Neural progenitor cell (in vitro differentiated cells): ENCODE measurements around the gene POLN. TPM values are rescaled to one million over a fixed set of nuclear protein-coding genes. Genes with fewer than 3 reads are reported as not detected.

Source experiments
- DNase-seq: peaks from one replicate; pipeline ENCODE4 v3.0.0-alpha.2; 2016; ENCODE audit warnings: low spot score
- H2AFZ ChIP-seq: fragments of 200-600 bp; sonication (generic); replicated peaks from 2 replicates; pipeline ENCODE4 v1.6.1; 2016; ENCODE audit warnings: antibody characterized with exemption
- H3F3A ChIP-seq: fragments of 200-600 bp; sonication (generic); 2 replicates; pipeline ENCODE4 v1.6.1; 2016; ENCODE audit warnings: antibody characterized with exemption, low read depth
- H3K27ac ChIP-seq: fragments of 200-600 bp; sonication (generic); 2 replicates; pipeline ENCODE4 v1.5.1; 2016; ENCODE audit warnings: mild to moderate bottlenecking
- H3K27me3 ChIP-seq: fragments of 200-600 bp; sonication (generic); 2 replicates; pipeline ENCODE4 v1.6.1; 2016; ENCODE audit warnings: mild to moderate bottlenecking, moderate library complexity
- H3K36me3 ChIP-seq: fragments of 200-600 bp; sonication (generic); 2 replicates; pipeline ENCODE4 v1.5.1; 2016
- H3K4me1 ChIP-seq: fragments of 200-600 bp; sonication (generic); 2 replicates; pipeline ENCODE4 v1.6.1; 2016; ENCODE audit warnings: mixed run types
- H3K4me2 ChIP-seq: fragments of 200-600 bp; sonication (generic); 2 replicates; pipeline ENCODE4 v1.6.1; 2016
- H3K4me3 ChIP-seq: fragments of 200-600 bp; sonication (generic); 2 replicates; pipeline ENCODE4 v1.5.1; 2016
- H3K79me2 ChIP-seq: fragments of 200-600 bp; sonication (generic); 2 replicates; pipeline ENCODE4 v1.6.1; 2016; ENCODE audit warnings: low read depth
- H3K9ac ChIP-seq: fragments of 200-600 bp; sonication (generic); 2 replicates; pipeline ENCODE4 v1.6.1; 2016
- H3K9me3 ChIP-seq: fragments of 200-600 bp; sonication (generic); 2 replicates; pipeline ENCODE4 v1.5.1; 2016; ENCODE audit warnings: low read depth
- H4K20me1 ChIP-seq: fragments of 200-600 bp; sonication (generic); 2 replicates; pipeline ENCODE4 v1.6.1; 2016; ENCODE audit warnings: low read depth
- H3K27ac Mint-ChIP-seq: 3 replicates; pipeline ENCODE4 v1.8.0; 2021; ENCODE audit warnings: mixed read lengths
- H3K27me3 Mint-ChIP-seq: 2 replicates; pipeline ENCODE4 v1.8.0; 2022; ENCODE audit warnings: low read depth, mild to moderate bottlenecking, inconsistent platforms, moderate library complexity, mixed read lengths; ENCODE audit not compliant: insufficient read depth
- H3K36me3 Mint-ChIP-seq: 3 replicates; pipeline ENCODE4 v1.8.0; 2021; ENCODE audit warnings: mixed read lengths
- H3K4me1 Mint-ChIP-seq: 3 replicates; pipeline ENCODE4 v1.8.0; 2021; ENCODE audit warnings: mixed read lengths
- H3K4me3 Mint-ChIP-seq: 3 replicates; pipeline ENCODE4 v1.8.0; 2021; ENCODE audit warnings: mild to moderate bottlenecking, moderate library complexity, mixed read lengths
- H3K9me3 Mint-ChIP-seq: 3 replicates; pipeline ENCODE4 v1.8.0; 2020; ENCODE audit warnings: mixed read lengths
- EZH2 ChIP-seq: fragments of 200-600 bp; sonication (generic); IDR thresholded peaks from 2 replicates; pipeline ENCODE4 v1.6.1; 2017; ENCODE audit warnings: antibody characterized with exemption, mild to moderate bottlenecking, moderate library complexity
- EZH2phosphoT487 ChIP-seq: fragments of 200-600 bp; sonication (generic); IDR thresholded peaks from 2 replicates; pipeline ENCODE4 v1.6.1; 2017; ENCODE audit warnings: antibody characterized with exemption
- total RNA-seq: library from RNA; depleted of rRNA; stranded (reverse); fragments of >200 nt; gene quantifications from 2 replicates; pipeline ENCODE4 v1.2.3, GENCODE V29; 2015; ENCODE audit warnings: low replicate concordance
- TF ChIP-seq, protein P1 (sequence below): fragments of 200-600 bp; sonication (generic); IDR thresholded peaks from 2 replicates; pipeline ENCODE4 v1.5.1; 2017; ENCODE audit warnings: antibody characterized with exemption, mild to moderate bottlenecking

POLN gene
- total RNA-seq, 1 donor from 2014 or later, result 1.7 TPM

DNA sequence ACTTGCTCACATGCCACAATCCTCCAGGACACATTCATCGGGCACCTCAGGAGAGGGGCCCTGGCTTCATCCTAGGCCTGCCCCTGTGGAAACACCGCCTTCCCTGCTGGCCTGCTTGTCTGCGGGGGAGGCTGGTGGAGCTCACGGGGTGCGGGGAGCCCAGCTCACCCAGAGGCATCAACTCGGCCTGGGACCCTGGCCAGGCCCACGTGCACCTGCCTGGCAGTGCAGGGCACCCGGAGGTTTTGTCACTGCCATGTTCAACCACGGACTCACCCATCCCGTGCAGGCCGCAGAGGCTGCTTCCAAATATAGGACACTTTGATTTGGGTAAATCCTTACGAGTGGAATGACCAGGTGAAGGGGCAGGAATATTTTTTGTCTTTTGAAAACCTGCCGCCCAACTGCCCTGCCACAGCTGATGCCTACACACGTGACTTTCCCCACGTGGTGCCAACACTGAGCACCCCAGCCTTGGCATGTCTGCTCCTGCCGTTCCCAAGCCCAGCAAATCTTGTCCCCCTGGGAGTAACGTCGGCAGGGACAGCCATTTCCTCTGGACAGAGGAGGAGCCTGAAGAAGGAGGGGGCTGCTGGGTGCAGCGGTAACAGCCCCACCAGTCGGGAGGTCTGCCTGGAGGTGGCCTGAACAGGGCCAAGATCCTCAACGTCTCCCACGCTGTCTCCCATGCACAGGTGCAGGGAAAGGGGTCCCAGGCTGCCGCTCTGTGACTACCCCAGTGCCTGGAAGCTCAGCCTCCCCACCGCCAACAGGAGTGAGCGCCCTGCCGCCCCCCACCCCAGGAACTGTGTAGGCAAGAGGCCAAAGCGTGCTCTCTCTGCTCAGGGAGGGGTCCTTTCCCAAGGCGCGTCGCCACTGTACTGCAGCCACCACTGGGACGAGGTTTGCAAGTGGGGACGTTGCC is 11.5 kb upstream of the POLN start:
- Mint-ChIP-seq H3K27ac (peak overlapping the region; percentile 84), H3K9me3 (no peaks in the 10 kb centered on the region), H3K4me1 (peaks cover 5% of the 10 kb centered on the region), H3K36me3 (peaks cover 13% of the 10 kb centered on the region), H3K27me3 (peaks cover 7% of the 10 kb centered on the region), H3K4me3 (no peak overlapping the region)
- DNase-seq, result no peak
- H3K27ac ChIP-seq, result no peak overlapping the region
- H3K9me3 ChIP-seq, result no peaks in the 10 kb centered on the region
- no peaks in the 10 kb centered on the region for H3F3A ChIP-seq
- no peaks in the 10 kb centered on the region for H3K79me2 ChIP-seq
- TF ChIP-seq EZH2phosphoT487 (no peak), EZH2 (no peak)
- TF ChIP-seq, protein P1, sequence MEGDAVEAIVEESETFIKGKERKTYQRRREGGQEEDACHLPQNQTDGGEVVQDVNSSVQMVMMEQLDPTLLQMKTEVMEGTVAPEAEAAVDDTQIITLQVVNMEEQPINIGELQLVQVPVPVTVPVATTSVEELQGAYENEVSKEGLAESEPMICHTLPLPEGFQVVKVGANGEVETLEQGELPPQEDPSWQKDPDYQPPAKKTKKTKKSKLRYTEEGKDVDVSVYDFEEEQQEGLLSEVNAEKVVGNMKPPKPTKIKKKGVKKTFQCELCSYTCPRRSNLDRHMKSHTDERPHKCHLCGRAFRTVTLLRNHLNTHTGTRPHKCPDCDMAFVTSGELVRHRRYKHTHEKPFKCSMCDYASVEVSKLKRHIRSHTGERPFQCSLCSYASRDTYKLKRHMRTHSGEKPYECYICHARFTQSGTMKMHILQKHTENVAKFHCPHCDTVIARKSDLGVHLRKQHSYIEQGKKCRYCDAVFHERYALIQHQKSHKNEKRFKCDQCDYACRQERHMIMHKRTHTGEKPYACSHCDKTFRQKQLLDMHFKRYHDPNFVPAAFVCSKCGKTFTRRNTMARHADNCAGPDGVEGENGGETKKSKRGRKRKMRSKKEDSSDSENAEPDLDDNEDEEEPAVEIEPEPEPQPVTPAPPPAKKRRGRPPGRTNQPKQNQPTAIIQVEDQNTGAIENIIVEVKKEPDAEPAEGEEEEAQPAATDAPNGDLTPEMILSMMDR, result no peak
- no peak overlapping the region for H2AFZ ChIP-seq
- H3K27me3 ChIP-seq, result no peaks in the 10 kb centered on the region
- no peak overlapping the region for H3K4me2 ChIP-seq
- peak overlapping the region; percentile 23 for H3K9ac ChIP-seq
- no peak overlapping the region for H3K4me3 ChIP-seq
- H4K20me1 ChIP-seq, result peaks cover 72% of the 10 kb centered on the region
- no peaks in the 10 kb centered on the region for H3K36me3 ChIP-seq
- no peaks in the 10 kb centered on the region for H3K4me1 ChIP-seq

DNA sequence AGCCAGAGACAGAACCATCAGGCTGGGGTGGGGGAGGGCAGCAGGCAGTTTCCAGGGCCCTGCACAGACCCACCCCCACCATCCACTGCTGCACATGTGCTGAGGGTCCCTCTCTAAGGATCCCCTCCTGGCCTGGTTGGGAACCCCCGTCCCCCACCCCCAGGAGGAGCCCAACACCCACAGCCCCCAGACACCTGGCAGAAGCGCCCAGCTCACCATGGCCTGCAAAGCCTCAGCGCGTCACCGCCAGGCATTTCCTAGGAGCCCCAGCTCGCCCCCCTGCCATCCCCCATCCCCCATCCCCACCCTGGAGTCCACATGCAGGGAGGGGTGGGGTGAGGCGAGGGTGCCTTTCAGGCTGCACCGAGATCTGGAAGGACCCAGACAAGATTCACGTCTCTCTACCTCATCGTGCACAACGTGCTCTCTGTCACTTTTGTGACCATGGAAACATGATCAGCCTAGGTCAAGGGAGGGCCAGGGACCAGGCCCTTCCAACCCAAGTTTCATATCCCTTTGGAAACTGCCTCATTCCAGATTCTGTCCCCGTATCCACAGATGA is 10.7 kb upstream of the POLN start:
- no peak overlapping the region for H3K27ac ChIP-seq
- H3K4me2 ChIP-seq, result no peak overlapping the region
- DNase-seq, result no peak
- no peaks in the 10 kb centered on the region for H3K4me1 ChIP-seq
- peaks cover 3% of the 10 kb centered on the region for H3K4me1 Mint-ChIP-seq
- no peak overlapping the region for H3K4me3 ChIP-seq
- no peaks in the 10 kb centered on the region for H3K79me2 ChIP-seq
- no peaks in the 10 kb centered on the region for H3K36me3 ChIP-seq
- no peaks in the 10 kb centered on the region for H3K9me3 Mint-ChIP-seq
- H3K9me3 ChIP-seq, result no peaks in the 10 kb centered on the region
- H3K27me3 ChIP-seq, result no peaks in the 10 kb centered on the region
- H3K9ac ChIP-seq, result peak overlapping the region; percentile 23
- peaks cover 7% of the 10 kb centered on the region for H3K27me3 Mint-ChIP-seq
- peak overlapping the region; percentile 84 for H3K27ac Mint-ChIP-seq
- TF ChIP-seq, protein P1, result no peak
- no peak for TF ChIP-seq EZH2
- no peak overlapping the region for H2AFZ ChIP-seq
- H3K4me3 Mint-ChIP-seq, result no peak overlapping the region
- H3K36me3 Mint-ChIP-seq, result peaks cover 13% of the 10 kb centered on the region
- H3F3A ChIP-seq, result no peaks in the 10 kb centered on the region
- H4K20me1 ChIP-seq, result peaks cover 63% of the 10 kb centered on the region

DNA sequence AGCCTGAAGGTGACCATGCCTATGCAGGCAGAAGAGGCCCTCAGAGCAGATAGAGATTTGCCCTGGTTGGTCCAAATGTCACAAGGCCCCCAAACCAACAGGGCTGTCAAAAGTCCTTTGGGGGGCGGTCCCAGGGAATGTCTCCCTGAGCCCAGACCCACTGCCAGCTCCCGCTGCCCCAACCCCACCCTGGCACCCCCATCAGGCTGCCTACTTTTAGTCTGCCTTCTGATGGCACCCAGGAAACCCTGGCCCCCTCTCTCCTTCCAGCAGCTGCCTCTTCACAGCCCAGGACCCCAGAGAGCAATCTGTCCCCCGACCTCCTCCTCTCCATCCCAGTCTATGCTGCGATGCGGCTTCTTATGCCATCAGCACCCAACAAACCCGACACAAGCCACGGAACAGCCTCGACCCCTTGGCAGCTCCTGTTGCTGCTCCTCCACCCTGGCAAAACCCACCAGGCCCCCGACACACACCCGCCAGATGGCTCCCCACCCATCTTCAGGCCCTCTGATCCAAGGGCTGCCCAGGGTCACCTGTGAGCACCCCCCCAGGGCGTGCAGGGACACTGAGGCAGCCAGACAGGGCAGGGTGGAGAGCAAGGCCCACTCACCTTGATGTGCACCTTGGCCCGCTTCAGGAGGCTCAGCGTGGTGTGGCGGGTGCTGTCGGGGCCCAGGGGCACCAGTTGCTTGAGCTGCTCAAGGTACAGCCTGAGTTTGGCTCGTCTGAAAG is 10.0 kb upstream of the POLN start:
- H3K36me3 ChIP-seq, result no peaks in the 10 kb centered on the region
- DNase-seq, result no peak

More for the DNA sequence above, 10.0 kb upstream of the POLN start:
- Histone ChIP-seq H4K20me1 (peaks cover 57% of the 10 kb centered on the region), H3F3A (no peaks in the 10 kb centered on the region), H3K27me3 (no peaks in the 10 kb centered on the region), H3K4me1 (no peaks in the 10 kb centered on the region), H3K79me2 (no peaks in the 10 kb centered on the region), H3K9ac (no peak overlapping the region), H2AFZ (no peak overlapping the region), H3K9me3 (no peaks in the 10 kb centered on the region), H3K27ac (no peak overlapping the region), H3K4me3 (no peak overlapping the region), H3K4me2 (no peak overlapping the region)
- Mint-ChIP-seq H3K27ac (no peak overlapping the region), H3K36me3 (peaks cover 13% of the 10 kb centered on the region), H3K4me1 (peaks cover 3% of the 10 kb centered on the region), H3K4me3 (no peak overlapping the region), H3K9me3 (no peaks in the 10 kb centered on the region), H3K27me3 (peaks cover 7% of the 10 kb centered on the region)
- TF ChIP-seq, protein P1, result no peak
- TF ChIP-seq EZH2 (no peak), EZH2phosphoT487 (no peak)
